Measurements from ENCODE around the gene ENGASE. TPM values are rescaled to one million over a fixed set of nuclear protein-coding genes. Genes with fewer than 3 reads are reported as not detected.

Gene ENGASE
- total and polyA plus RNA-seq, 2 of the 8 experiments (the other 6 are each of a cell fraction or from before 2014, with no cell fraction given): 9.3 to 36.1 TPM

DNA sequence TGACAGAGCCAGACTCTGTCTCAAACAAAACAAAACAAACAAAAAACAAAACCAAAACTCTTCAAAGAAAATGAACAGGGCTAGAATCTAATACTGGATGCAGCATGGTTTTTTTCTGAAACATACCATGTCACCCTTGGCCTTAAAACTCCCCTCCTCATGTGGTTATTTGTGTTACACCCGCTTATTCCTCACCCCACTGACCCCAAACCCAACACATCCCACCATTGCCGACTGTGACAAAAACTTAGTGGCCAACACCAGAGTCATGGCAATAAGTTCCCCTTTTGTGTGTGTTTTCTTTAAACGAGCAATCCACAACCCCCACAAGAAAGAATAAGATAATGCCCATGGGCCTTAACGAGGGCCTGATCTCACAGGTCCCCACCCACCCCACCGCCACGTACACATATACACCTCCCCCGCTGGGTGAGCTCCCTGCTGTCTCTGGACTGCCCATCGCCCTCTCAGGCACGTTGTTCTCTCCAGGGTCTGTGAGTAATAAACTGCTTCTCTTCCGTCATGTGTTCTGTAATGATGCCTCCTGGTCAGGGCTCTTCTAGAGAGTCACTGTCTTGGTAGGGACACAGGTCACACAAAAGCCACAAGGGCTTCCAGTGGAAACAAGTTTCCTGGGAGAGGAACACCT, 16.8 kb upstream of the ENGASE start (continued):
- TF ChIP-seq GABPA (IDR thresholded peaks at IDR 0.05; ENCODE audit: borderline replicate concordance, insufficient read depth, low read length) (no peak), TBP (IDR thresholded peaks at IDR 0.05; ENCODE audit: low read depth, low read length) (no peak), FOSL1 (IDR thresholded peaks at IDR 0.05; ENCODE audit: insufficient read depth, low read depth, low read length) (no peak), ZNF274 (IDR thresholded peaks at IDR 0.05; ENCODE audit: borderline replicate concordance, extremely low read depth, low read length) (no peak)
- TF ChIP-seq, protein P1, sequence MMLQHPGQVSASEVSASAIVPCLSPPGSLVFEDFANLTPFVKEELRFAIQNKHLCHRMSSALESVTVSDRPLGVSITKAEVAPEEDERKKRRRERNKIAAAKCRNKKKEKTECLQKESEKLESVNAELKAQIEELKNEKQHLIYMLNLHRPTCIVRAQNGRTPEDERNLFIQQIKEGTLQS (IDR thresholded peaks at IDR 0.05; ENCODE audit: insufficient read depth, low read depth, low read length): no peak
- TF ChIP-seq, protein P2, sequence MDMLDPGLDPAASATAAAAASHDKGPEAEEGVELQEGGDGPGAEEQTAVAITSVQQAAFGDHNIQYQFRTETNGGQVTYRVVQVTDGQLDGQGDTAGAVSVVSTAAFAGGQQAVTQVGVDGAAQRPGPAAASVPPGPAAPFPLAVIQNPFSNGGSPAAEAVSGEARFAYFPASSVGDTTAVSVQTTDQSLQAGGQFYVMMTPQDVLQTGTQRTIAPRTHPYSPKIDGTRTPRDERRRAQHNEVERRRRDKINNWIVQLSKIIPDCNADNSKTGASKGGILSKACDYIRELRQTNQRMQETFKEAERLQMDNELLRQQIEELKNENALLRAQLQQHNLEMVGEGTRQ (IDR thresholded peaks at IDR 0.05; ENCODE audit: low read length): no peak
